HG03432 (cell line): ENCODE results near the gene TSC2.
"Not testable (repeated sequence)": the region's sequence is repeated elsewhere in the genome, so short reads cannot be mapped to it uniquely, and the experiment has no call there.

ENCODE experiments used
- ATAC-seq: cut with Tn5 transposase; IDR thresholded peaks from one replicate; pipeline ENCODE4 v1.9.1; 2021; ENCODE audit warnings: mild to moderate bottlenecking, moderate library complexity; ENCODE audit not compliant: unreplicated experiment

The TSC2 gene

GRCh38 chr16:2101581-2101980 is 53.8 kb downstream of the TSC2 start:
- ATAC-seq, result not testable (repeated sequence)

DNA sequence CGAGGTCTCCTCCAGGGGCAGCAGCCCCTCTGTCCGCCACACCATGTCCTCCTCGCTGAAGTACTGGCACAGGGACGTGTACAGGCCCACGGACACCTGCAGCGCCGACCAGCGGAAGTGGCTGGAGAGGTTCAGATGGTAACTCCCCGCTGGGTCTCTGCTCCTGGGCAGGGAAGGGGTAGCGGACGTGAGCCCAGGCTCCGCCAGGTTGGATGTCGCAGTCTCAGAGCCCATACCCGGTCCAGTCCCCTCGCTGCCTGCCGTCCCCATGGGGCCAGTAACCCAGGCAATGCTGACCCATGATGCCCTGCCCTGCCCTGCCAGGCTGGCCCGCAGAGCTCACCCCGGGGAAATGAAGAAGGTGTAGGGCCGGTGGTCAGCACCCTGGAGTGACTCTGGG is 54.7 kb downstream of the TSC2 start:
- no peak for ATAC-seq

DNA sequence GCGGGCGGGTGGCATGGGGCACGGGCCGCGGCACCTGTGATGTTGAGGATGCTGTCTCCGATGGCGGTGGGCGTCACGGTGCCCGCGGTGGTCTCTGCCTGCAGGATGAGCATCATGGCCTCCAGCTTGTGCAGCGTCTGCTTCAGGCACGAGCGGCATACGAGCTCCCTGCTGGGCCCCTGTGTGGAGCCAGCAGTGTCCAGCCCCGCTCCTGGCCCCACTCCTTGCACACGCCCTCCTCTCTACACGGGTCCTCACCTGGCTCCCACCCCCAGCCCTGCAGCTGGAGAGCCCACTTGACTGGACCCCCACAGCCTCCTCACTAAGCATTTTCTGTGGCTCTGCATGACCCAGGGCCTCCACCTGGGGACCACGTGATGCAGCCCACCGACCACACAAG is 56.7 kb downstream of the TSC2 start:
- ATAC-seq, result not testable (repeated sequence)

- ATAC-seq, result not testable (repeated sequence)
Measured at GRCh38 chr16:2105291-2105690, 57.5 kb downstream of the TSC2 start.

DNA sequence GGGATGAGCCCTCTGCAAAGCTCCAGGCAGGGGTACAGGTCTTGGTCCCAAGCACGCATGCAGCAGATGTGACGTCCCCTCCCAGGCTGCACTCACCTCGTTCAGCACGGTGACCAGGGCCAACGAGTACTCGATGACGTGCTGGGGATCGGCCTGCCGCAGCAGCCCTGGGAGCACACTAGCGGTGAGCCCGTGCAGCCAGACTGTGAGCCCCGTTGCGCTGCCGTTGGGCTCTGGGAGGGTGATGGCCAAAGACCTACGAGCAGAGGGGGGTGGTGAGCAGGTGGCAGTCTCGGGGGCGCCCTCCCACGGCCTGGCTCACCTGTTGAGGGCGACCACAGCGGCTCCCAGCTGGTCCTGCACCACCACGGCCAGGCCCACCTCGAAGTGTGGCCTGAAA is 58.0 kb downstream of the TSC2 start:
- ATAC-seq, result not testable (repeated sequence)

DNA sequence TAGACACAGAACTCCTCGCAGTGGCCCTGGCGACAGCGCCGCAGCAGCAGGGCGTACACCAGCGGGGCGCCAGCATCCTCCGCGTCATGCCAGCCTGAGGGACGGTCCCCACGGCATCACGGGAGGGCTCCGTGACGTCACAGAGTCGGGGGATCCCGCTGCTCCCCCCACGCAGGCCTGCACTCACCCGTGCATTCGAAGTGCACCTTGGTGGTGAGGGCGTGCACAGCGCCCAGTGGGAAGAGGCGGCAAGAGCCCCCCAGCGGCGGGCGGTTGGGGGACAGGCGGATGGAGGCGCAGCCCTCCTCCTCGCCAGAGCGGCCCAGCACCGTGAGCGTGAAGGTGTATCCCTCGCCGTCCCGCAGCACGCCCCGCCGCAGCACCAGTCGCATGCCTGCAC is 58.4 kb downstream of the TSC2 start:
- not testable (repeated sequence) for ATAC-seq

- not testable (repeated sequence) for ATAC-seq
Measured at GRCh38 chr16:2107121-2107790, 59.5 kb downstream of the TSC2 start.

DNA sequence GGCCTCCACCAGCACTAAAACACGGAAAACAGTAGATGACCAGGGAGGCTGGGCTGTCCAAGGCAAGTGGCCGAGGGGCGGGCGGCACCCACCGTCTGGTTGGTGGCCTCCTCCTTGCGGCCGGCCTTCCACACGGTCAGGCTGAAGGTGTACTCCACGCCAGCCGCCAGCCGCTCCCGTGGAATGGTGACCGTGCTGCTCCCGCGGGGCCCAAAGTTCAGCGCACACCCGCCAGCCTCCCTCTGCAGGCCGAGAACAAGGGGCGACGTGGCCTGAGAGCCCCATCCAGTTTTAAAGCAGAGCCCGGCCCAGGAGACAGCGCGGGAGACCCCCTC is 60.0 kb downstream of the TSC2 start:
- ATAC-seq, result not testable (repeated sequence)

DNA sequence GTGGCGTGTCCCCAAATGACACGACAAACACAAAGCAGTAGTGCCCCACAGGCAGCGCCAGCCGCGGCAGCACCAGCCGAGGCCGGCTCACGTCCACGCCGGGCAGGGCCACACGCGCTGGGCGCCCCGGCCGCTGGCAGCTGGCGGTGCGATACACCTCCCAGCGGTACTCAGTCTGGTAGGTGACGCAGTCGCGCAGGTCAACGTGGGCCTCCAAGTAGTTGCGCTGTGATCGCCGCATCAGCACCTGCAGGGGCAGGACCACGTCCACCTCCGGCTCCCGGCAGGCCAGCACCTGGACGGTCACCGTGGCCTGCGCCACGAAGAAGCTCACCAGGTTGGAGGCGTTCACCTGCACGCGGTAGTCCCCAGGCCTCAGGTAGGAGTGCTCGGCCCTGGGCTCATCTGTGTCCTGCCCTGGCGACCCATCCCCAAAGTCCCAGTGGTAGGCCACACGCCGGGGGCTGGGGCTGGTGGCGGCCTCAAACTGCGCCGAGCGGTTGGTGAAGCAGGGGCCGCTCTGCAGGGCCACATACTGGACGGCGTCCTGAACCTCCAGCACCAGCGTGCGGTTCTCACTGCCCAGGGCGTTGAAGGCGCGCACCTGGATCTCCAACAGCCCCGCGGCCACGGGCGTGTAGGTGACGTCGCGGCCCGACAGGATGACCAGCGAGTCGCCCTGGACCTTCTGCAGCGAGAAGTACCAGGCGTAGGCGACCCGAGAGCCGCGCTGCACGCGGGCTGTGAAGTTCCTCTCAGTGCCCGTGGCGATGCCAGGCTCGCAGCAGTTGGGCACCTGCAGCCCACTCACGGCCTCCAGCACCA is 60.9 kb downstream of the TSC2 start:
- not testable (repeated sequence) for ATAC-seq

GRCh38 chr16:2109271-2109580 is 61.4 kb downstream of the TSC2 start:
- not testable (repeated sequence) for ATAC-seq

GRCh38 chr16:2109872-2110271 is 62.1 kb downstream of the TSC2 start:
- ATAC-seq, result not testable (repeated sequence)

GRCh38 chr16:2110332-2111008 is 62.7 kb downstream of the TSC2 start:
- ATAC-seq, result not testable (repeated sequence)

GRCh38 chr16:2111009-2111353 is 63.2 kb downstream of the TSC2 start:
- not testable (repeated sequence) for ATAC-seq

DNA sequence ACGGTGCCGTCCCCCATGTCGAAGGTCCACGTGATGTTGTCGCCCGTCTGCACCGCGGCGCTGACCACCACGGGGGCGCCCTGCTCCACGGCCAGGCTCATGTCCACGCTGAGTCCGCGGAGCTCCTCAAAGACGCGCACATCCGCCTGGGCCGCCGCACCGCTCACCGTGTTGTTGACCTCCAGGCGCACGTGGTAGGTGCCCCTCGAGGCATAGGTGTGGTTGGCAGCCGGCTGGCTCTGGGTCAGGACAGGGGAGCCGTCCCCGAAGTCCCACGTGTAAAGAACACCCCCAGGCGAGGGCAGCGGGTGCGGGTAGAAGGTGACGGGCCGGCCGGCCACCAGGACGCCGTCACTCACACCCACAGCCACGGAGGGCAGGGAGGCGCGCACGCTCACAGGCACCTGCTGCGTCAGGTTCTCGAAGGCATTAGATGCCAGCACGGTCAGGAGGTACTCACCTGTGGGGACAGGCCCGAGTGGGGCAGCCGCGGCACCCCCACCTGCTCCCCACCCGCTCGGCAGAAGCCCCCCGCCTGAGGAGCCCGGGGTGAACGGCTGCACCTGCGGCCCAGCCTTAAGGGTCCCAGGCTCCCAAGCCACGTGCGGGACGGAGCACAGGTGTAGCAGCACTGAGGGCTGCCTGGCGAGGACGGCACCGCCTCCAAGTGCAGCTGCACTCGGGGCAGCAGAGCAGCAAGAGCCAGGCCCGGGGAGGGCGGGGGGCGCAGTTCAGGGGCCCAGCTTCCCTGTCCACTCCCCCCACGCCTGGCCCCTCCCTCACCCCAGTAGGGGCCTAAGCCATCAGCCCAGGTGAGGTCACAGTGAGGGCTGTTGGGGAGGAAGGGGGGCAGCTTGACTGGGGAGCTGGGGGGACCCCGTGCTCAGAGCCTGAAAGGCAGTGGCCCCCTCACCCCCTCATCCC is 63.9 kb downstream of the TSC2 start:
- ATAC-seq, result not testable (repeated sequence)

DNA sequence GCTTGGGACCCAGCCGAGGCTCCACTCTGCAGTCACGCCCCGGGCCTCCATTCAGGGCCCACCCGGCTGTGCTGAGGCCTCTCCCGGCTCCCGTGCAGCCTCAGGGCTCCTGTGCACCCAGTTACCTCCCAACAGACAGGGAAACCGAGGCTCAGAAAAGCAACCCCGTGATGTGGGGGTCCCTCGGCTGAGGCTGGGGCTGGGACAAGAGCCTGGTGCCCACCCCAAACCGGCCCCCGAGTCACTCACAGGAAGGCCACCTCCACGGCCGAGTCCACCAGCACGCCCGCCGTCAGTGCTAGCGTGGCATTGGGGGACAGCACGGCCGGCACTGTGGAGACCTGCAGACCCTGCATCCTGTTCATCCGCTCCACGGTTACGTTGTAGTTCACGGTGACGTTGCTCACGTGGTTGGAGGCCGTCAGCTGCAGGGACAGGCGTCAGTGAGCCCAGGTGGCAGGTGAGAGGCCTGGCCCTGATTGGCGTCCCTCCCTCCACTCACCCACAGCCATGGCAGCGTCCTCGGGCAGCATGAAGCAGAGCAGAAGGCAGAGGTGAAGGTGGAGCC is 64.8 kb downstream of the TSC2 start:
- ATAC-seq, result not testable (repeated sequence)

DNA sequence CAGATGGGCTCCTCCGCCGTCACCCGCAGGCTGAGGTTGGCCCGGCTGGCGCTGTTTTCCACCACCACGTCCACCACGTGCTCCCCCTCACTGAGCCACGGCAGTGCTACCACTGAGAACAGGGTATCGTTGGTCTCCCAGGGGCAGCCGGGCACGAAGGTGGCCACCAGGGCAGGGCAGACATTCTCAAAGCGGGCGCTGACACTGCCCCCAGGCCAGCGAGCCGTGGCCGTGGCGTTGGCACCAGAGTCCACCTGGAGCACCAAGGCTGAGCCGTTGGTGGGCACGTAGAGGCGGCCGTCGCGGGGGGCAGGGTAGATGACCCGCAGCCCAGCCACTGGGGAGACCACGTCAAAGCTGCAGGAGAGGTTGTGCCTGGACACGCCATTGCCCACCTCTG is 66.4 kb downstream of the TSC2 start:
- ATAC-seq, result not testable (repeated sequence)

- ATAC-seq, result not testable (repeated sequence)
Measured at GRCh38 chr16:2114885-2115590, 67.3 kb downstream of the TSC2 start.

DNA sequence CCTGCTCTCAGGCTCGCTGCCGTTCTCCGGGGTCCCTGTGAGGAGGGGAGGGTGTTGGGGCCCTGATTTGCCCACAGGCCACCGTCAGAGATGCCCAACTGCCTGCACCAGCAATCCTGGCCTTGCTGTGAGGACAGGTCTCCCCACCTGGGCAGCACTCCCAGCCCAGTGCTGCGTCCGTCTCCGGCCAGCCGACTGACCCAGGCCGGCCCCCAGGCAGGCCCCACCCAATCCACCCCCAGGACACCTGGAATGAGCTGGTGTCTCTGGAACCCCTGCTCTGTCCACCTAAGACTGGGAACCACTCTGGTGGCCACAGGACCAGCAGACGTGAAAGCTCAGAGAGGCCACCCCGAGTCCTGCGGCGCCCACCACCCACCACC is 67.8 kb downstream of the TSC2 start:
- no peak for ATAC-seq

DNA sequence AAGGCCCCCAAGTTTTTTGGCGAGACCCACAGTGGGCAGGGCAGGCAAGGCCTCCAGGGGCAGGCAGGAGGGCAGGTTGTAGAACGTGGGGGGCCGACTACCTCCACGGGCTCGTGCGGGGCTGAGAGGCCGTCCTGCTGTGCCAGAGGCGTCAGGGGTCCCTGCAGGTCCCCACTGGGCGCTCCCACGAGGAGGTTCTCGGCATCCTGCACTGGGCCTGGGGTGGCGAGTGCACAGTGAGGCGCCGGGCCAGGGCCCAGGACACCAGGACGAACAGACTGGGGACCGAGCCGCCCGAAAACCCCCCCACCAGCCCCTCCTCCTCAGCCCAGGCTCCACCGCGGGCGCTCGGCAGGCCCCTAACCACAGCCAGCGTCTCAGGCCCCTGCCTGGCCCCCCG is 68.6 kb downstream of the TSC2 start:
- ATAC-seq, result not testable (repeated sequence)

GRCh38 chr16:2117341-2117740 is 69.6 kb downstream of the TSC2 start:
- ATAC-seq, result not testable (repeated sequence)
